Endodermal cell (in vitro differentiated cells): ENCODE results near the gene NR2E3. TPM values are rescaled to one million over a fixed set of nuclear protein-coding genes. Genes with fewer than 3 reads are reported as not detected.
A peak's percentile ranks its signal among the peaks of the same experiment; 100 is the strongest.

ENCODE experiments used
- DNase-seq: peaks from one replicate; pipeline ENCODE4 v3.0.0-alpha.2; 2017
- H3K27ac ChIP-seq: 2 replicates; pipeline ENCODE4 v1.5.1; 2013; ENCODE audit warnings: mild to moderate bottlenecking, low read depth, low read length, moderate library complexity
- H3K27me3 ChIP-seq: 2 replicates; pipeline ENCODE4 v1.6.1; 2013; ENCODE audit warnings: mild to moderate bottlenecking, low read length, moderate library complexity; ENCODE audit not compliant: insufficient read depth, control insufficient read depth, poor library complexity, severe bottlenecking
- H3K36me3 ChIP-seq: 2 replicates; pipeline ENCODE4 v1.7.0; 2013; ENCODE audit warnings: mild to moderate bottlenecking, low read length, moderate library complexity; ENCODE audit not compliant: control insufficient read depth, insufficient read depth
- H3K4me1 ChIP-seq: one replicate; pipeline ENCODE4 v1.7.0; 2013; ENCODE audit warnings: low read length; ENCODE audit not compliant: control insufficient read depth, insufficient read depth
- H3K4me3 ChIP-seq: 2 replicates; pipeline ENCODE4 v1.5.1; 2013; ENCODE audit warnings: mild to moderate bottlenecking, low read length, moderate library complexity
- H3K9ac ChIP-seq: 2 replicates; pipeline ENCODE4 v1.6.1; 2013; ENCODE audit warnings: mild to moderate bottlenecking, low read length, moderate library complexity; ENCODE audit not compliant: poor library complexity, severe bottlenecking; ENCODE audit errors: extremely low read depth
- H3K9me3 ChIP-seq: 2 replicates; pipeline ENCODE4 v1.6.1; 2013; ENCODE audit warnings: mild to moderate bottlenecking, low read length, moderate library complexity; ENCODE audit not compliant: control insufficient read depth
- H3K27ac Mint-ChIP-seq: 2 replicates; pipeline ENCODE4 v1.8.0; 2020; ENCODE audit warnings: mixed read lengths
- H3K27me3 Mint-ChIP-seq: 2 replicates; pipeline ENCODE4 v1.8.0; 2021; ENCODE audit warnings: mild to moderate bottlenecking, mixed read lengths; ENCODE audit not compliant: insufficient read depth
- H3K36me3 Mint-ChIP-seq: 2 replicates; pipeline ENCODE4 v1.8.0; 2020; ENCODE audit warnings: low read depth, mixed read lengths
- H3K4me1 Mint-ChIP-seq: 2 replicates; pipeline ENCODE4 v1.8.0; 2020; ENCODE audit warnings: mixed read lengths
- H3K4me3 Mint-ChIP-seq: 2 replicates; pipeline ENCODE4 v1.8.0; 2020; ENCODE audit warnings: mild to moderate bottlenecking, moderate library complexity, mixed read lengths
- H3K9me3 Mint-ChIP-seq: 2 replicates; pipeline ENCODE4 v1.8.0; 2020; ENCODE audit warnings: mild to moderate bottlenecking, mixed read lengths
- CTCF ChIP-seq: fragments of 200-600 bp; sonication (generic); conservative IDR thresholded peaks from 2 replicates; pipeline ENCODE4 v1.5.0; 2021; ENCODE audit warnings: antibody characterized with exemption, mild to moderate bottlenecking
- WGBS, 2 experiments: methylation state at CpG; one replicate each; pipeline versions ENCODE4 v1.1.5 to v1.1.7; 2013; ENCODE audit warnings: missing lambda C conversion rate in 2 of 2, mixed read lengths in 1 of 2; ENCODE audit not compliant: insufficient coverage in 1 of 2, insufficient read length in 1 of 2; 5-methylcytosine and 5-hydroxymethylcytosine counted together
- total RNA-seq, 2 donors: library from RNA; stranded (reverse); fragmentation: NEBNext Ultra II Directional in 1 of 2; extraction: Animal tissue kit (Norgen Biotek cat#: 25700) in 1 of 2; gene quantifications; 2 replicates in 1 of 2; 3 replicates in 1 of 2; pipeline ENCODE4 v1.2.1, GENCODE V29; 2021

The NR2E3 gene
- total RNA-seq, 2 donors from 2014 or later, result 0.15 to 0.55 TPM

- H3K4me1 ChIP-seq, result no peaks in the 10 kb centered on the region
- no peak overlapping the region for H3K4me3 ChIP-seq
- H3K36me3 ChIP-seq, result peaks cover 35% of the 10 kb centered on the region
- TF ChIP-seq CTCF, result no peak
- no peaks in the 10 kb centered on the region for H3K27me3 Mint-ChIP-seq
- H3K9me3 Mint-ChIP-seq, result no peaks in the 10 kb centered on the region
- H3K4me3 Mint-ChIP-seq, result no peak overlapping the region
- no peaks in the 10 kb centered on the region for H3K9me3 ChIP-seq
- 100% methylated on average over 2 of the region's 2 CpGs for WGBS, 2 experiments
- H3K4me1 Mint-ChIP-seq, result peaks cover 2% of the 10 kb centered on the region
- DNase-seq, result no peak
- H3K27ac Mint-ChIP-seq, result no peak overlapping the region
- H3K27ac ChIP-seq, result no peak overlapping the region
- H3K9ac ChIP-seq, result no peak overlapping the region
- H3K27me3 ChIP-seq, result no peaks in the 10 kb centered on the region
- peaks cover 21% of the 10 kb centered on the region for H3K36me3 Mint-ChIP-seq
These were observed 20.6 kb downstream of the NR2E3 start for GRCh38 chr15:71830981-71831380.

- Mint-ChIP-seq H3K9me3 (no peaks in the 10 kb centered on the region), H3K27me3 (no peaks in the 10 kb centered on the region), H3K27ac (no peak overlapping the region), H3K4me3 (no peak overlapping the region), H3K4me1 (peaks cover 4% of the 10 kb centered on the region), H3K36me3 (peaks cover 20% of the 10 kb centered on the region)
- Histone ChIP-seq H3K36me3 (peaks cover 15% of the 10 kb centered on the region), H3K9ac (no peak overlapping the region), H3K27ac (no peak overlapping the region), H3K27me3 (no peaks in the 10 kb centered on the region), H3K4me1 (peaks cover 6% of the 10 kb centered on the region), H3K9me3 (no peaks in the 10 kb centered on the region), H3K4me3 (no peak overlapping the region)
- TF ChIP-seq CTCF, result peak; percentile 72
- 92% methylated on average over 2 of the region's 3 CpGs; no CpG with 5 or more reads in 1 of the 2 experiments for WGBS, 2 experiments
- peak; percentile 45 for DNase-seq
These were observed 31.2 kb downstream of the NR2E3 start for GRCh38 chr15:71841563-71841962.

- H3K27ac Mint-ChIP-seq, result no peak overlapping the region
- H3K4me3 ChIP-seq, result no peak overlapping the region
- 86 to 100% methylated on average over 1 of the region's 2 CpGs for WGBS, 2 experiments
- peaks cover 7% of the 10 kb centered on the region for H3K9me3 ChIP-seq
- no peak overlapping the region for H3K27ac ChIP-seq
- peaks cover 6% of the 10 kb centered on the region for H3K4me1 ChIP-seq
- no peaks in the 10 kb centered on the region for H3K27me3 Mint-ChIP-seq
- H3K9ac ChIP-seq, result no peak overlapping the region
- H3K4me3 Mint-ChIP-seq, result no peak overlapping the region
- no peaks in the 10 kb centered on the region for H3K9me3 Mint-ChIP-seq
- DNase-seq, result no peak
- H3K36me3 Mint-ChIP-seq, result peaks cover 39% of the 10 kb centered on the region
- TF ChIP-seq CTCF, result no peak
- H3K27me3 ChIP-seq, result no peaks in the 10 kb centered on the region
- H3K4me1 Mint-ChIP-seq, result peaks cover 4% of the 10 kb centered on the region
- H3K36me3 ChIP-seq, result peaks cover 45% of the 10 kb centered on the region
These were observed 34.6 kb downstream of the NR2E3 start for GRCh38 chr15:71844916-71845315.
